NCI-H510A treated with DMSO at 0.1 percent for 48 hours (cell line): ENCODE results near the gene AP3S2.
"Not testable (repeated sequence)": the region's sequence is repeated elsewhere in the genome, so short reads cannot be mapped to it uniquely, and the experiment has no call there.

Experiments
- DNase-seq: peaks from one replicate; lab custom pipeline; 2025; lab: John Stamatoyannopoulos, UW

The AP3S2 gene

GRCh38 chr15:89864958-89865739, 28.6 kb downstream of the AP3S2 start:
- DNase-seq, result no peak

GRCh38 chr15:89863918-89864317, 29.9 kb downstream of the AP3S2 start:
- no peak for DNase-seq

DNA sequence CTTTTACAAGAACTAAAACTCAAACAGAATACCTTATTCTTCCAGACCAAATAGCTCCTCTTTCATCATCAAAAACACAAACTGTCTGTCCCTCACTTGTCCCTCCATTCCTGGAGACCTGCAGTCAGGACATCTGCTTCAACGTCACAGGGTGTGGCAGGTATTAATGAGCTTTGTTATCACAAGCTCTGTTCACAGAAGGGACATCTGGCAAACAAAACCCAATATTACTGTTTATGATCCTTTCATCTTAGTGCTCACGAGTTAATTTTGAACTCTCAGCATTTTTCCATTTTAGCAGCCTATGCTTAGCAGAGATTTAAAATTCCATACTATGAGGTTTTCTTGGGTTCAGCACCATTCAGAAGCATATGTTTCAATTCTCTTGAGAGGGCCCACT, 32.9 kb downstream of the AP3S2 start:
- DNase-seq, result no peak

- no peak for DNase-seq
Measured at GRCh38 chr15:89860431-89860830, 33.4 kb downstream of the AP3S2 start.

- no peak for DNase-seq
Measured at GRCh38 chr15:89858661-89859458, 34.9 kb downstream of the AP3S2 start.

- no peak for DNase-seq
Measured at GRCh38 chr15:89857673-89858072, 36.1 kb downstream of the AP3S2 start.

GRCh38 chr15:89855948-89856347, 37.8 kb downstream of the AP3S2 start:
- no peak for DNase-seq

GRCh38 chr15:89854863-89855262, 38.9 kb downstream of the AP3S2 start:
- not testable (repeated sequence) for DNase-seq

DNA sequence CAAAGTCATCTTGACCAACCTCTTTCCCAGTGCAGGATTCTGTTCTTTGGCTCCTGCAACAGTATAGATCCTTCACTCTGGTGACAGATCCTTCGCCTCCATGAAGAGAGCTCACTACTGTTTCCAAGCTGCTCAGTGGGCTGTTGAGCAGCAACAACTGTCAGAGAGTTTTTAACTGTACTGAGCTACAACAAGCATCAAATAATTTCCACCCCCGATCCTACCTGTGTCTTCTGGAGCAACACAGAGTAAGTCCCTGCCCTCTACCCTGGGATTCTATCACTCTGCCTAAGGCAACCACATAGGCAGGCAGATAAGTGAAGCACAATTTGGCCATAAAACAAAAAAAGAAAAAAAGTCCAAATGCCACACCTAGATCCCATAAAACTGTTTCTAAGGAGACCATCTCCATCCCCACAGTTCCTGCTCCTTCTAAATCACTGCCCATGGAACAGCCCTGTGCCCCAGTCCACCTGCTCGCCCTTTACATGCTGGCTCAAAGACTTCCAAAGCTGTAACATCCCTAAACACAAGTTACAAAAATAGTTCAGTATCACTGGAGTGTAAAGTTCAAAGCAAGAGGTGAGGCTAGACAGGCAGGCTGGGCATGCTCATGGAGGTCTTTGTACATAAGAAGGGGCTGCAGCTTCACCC, 41.3 kb downstream of the AP3S2 start:
- DNase-seq, result no peak

DNA sequence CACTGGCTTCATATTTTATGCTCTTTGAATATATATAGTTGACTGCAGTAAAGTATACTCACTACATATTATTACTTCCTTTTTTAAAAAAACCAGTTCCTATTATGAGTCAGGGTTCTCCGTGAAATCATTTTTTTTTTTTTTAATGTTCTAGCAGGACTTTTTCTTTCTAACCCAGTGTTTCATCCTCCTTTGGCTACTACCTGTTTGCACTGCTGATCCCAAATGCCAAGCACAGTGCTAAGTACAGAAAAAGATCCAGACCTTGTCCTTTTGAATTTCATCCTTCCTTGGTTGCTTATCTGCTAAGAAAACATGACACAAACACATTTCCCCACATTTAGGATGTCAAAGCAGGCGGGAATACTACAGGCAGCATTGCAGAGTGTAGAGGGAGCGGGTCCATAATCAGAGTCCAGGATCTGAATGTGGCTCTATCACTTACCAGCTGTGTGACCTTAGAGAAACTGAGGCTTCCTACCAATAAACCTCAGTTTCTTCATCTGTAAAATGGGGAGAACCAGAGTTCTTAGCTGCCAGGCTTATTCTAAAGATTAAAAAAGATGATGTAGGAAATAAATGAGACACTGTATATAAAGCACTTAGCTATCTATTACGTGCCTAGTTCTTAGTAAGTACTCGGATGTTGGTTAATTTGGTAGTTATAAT, 42.0 kb downstream of the AP3S2 start:
- DNase-seq, result no peak

DNA sequence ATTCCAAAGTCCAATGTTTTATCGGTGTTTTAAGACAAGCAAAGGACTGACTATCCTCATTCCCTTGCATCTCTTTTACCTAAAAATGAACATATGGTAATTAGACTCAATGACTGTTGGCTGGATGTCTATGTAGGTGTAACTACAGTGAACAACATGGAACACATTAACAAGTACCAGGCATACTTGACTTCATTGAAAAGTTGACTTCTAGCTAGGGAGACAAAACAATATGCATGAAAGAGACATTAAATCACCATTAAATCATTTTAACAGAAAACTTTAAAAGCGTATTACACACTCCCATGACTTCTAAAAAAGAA, 44.9 kb downstream of the AP3S2 start:
- DNase-seq, result no peak

GRCh38 chr15:89847101-89847500, 46.7 kb downstream of the AP3S2 start:
- no peak for DNase-seq

DNA sequence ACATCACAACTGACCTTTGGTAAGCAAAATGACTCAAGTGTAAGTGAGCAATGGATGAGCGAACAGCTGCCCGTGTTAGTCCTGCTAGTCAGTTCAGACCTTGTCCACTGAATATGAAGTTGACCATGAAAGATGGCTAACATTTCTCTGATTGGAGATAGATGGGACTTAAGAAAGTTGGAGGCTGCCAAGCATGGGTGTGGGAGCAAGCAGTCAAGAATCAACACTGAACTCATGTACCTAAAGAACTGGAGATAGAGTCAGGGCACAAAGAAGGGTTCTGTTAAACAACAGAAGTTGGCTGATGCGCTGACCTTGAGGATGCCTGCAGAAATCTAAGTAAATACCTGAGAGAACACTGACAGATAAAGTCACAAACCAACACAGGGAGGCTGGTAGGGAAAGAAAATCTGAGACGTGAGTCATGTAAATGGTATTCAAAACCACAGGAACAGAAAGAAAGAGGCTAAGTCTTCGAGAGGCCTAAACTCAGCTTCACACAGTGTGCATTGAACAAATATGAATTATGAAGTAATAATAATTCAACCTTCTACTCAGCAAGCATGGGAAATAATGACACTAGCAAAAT, 48.4 kb downstream of the AP3S2 start:
- DNase-seq, result no peak

DNA sequence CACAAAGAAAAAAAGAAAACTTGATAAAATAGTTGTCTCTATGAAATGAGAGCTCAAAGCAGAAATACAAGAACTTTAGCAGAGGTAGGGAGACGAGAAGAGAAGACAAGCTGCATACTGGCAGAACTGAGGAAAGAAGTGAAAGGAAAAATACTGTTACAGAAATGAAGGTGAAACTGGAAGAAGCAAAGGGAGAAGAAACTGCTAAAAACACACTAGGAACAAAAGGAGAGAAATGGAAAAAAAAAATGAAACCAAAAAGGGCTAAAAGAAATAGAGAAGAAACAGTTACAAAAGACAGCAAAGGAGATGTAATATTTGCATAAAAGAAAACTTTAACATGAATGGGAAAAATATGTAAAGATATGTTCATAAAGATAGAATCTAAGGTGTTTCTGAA, 51.8 kb downstream of the AP3S2 start:
- DNase-seq, result no peak

GRCh38 chr15:89841306-89841705, 52.5 kb downstream of the AP3S2 start:
- no peak for DNase-seq

- DNase-seq, result no peak
Measured at GRCh38 chr15:89839167-89839810, 54.5 kb downstream of the AP3S2 start.

- no peak for DNase-seq
Measured at GRCh38 chr15:89837830-89838178, 56.0 kb downstream of the AP3S2 start.

DNA sequence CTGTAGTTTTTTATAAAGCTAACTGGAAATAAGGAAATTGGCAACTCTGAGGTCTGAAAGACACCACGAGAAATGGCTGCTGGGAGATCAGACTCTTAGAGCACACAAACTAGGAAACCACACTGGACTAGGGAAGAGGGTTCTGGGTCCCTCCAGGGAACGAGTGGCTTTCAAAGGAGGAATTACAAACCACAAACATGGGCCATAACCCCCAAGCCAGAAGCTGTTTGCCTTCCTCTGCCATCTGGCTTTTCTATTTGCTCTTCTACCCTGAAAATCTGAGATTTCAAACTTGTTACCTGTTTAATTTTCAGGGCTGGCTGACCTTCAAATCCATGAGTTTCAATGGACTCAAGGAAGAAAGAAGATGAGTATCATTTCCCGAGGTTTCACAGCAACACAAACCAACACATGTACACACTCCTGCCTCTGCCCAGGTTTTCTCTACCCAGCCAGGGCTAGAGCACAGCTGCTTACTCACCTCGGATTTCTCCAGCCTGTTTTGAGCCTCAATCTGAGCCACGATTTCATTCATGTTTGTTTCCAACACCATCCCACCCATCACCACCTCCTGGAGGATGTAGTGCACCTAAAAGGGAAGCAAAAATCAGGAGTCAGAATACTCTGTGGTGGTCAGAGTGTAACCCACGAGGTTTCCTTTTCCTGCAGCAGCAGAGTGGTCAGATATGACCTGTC, 56.5 kb downstream of the AP3S2 start:
- no peak for DNase-seq

DNA sequence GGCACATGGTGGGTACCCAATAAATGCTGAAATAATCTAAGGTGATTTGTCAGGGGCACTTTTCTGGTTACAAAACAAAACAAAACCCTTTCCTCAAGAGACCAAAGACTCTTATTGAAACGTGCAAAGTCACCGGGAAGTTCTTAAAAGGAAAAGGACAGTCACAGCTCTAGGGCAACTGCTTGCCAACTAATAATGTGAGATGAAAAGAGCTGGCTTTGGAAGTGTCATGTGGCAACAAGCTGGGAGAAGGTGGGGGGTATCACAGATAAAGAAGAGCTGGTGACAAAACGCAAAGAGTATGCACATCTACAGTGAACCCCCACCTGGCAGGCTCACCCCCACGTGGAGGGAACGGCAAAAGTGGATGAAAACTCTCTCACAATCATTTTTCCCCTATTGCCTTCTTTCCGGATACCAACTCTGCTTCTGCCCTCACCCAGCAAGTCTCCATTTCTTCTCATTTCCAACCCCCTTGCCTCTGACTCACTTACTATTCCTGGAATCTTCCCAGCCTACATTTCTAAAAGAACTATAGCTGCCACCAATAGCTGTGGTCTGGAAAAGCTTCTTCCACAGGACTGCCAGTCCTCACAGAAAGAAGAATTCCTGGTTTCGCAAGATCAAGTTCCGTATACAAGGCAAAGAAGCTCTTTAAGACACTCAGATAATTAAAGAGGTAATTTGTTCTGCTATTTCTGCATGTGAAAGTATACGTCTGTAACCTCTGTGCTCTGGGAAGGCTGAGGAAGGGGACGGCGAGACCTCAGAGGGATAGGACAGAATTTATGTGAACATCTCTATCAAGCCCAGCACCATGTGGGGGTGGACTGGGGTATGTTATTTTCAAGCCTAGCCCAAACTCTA, 57.3 kb downstream of the AP3S2 start:
- no peak for DNase-seq

DNA sequence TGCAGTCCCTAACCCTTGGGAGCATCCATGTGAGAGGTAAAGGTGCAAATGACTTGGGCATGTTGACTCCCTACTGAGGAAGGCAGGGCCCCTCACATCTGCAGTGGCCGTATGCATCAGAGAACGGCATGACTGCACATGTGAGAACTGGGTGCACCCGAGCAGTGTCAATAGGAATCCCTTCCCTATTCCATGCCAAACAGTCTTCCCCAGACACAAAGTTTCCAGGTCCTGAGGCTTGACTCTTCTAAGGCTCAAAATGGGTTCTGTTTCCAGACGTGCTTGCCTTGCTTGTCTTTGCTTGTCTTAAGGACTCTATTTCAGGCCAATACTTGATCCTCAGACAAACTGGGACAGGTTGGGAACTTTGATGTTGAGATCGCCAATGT, 58.6 kb downstream of the AP3S2 start:
- no peak for DNase-seq
